Stimulated activated CD8-positive, alpha-beta memory T cell treated with anti-CD3 and anti-CD28 coated beads, Interleukin-15, amount 100 ng/mL, for 4 hours (primary cell): Measurements from ENCODE around the gene TAX1BP3.

ENCODE experiments used
- DNase-seq, 2 donors: peaks; one replicate each; pipeline ENCODE4 v3.0.0-alpha.2; 2020; ENCODE audit warnings: low read depth in 2 of 2

The TAX1BP3 gene

GRCh38 chr17:3688027-3688553 lies 19.7 kb upstream of the TAX1BP3 start:
- no peak for DNase-seq

GRCh38 chr17:3685174-3685573 lies 16.8 kb upstream of the TAX1BP3 start:
- DNase-seq, result no peak

GRCh38 chr17:3683054-3683511 lies 14.7 kb upstream of the TAX1BP3 start:
- no peak for DNase-seq

- no peak for DNase-seq
These were observed 13.7 kb upstream of the TAX1BP3 start for GRCh38 chr17:3682033-3682432.

GRCh38 chr17:3681565-3681964 lies 13.2 kb upstream of the TAX1BP3 start:
- no peak for DNase-seq

GRCh38 chr17:3681057-3681456 lies 12.7 kb upstream of the TAX1BP3 start:
- DNase-seq, result no peak

GRCh38 chr17:3679531-3680126 lies 11.3 kb upstream of the TAX1BP3 start:
- no peak for DNase-seq

GRCh38 chr17:3678821-3679530 lies 10.6 kb upstream of the TAX1BP3 start:
- DNase-seq, result no peak

GRCh38 chr17:3678095-3678820 lies 9.9 kb upstream of the TAX1BP3 start:
- no peak for DNase-seq

GRCh38 chr17:3675886-3676285 lies 7.5 kb upstream of the TAX1BP3 start:
- no peak for DNase-seq

- DNase-seq, result no peak
These were observed 4.2 kb upstream of the TAX1BP3 start for GRCh38 chr17:3672571-3672970.

- DNase-seq, result no peak
These were observed 1.2 kb upstream of the TAX1BP3 start for GRCh38 chr17:3669548-3669947.

GRCh38 chr17:3669085-3669347 lies 638 bp upstream of the TAX1BP3 start:
- DNase-seq, result no peak

GRCh38 chr17:3667366-3668278 lies 756 bp downstream of the TAX1BP3 start:
- DNase-seq, result no peak

GRCh38 chr17:3666516-3666915 lies 1.9 kb downstream of the TAX1BP3 start:
- no peak for DNase-seq

GRCh38 chr17:3665834-3666233 lies 2.5 kb downstream of the TAX1BP3 start:
- DNase-seq, result no peak

GRCh38 chr17:3663102-3664011 lies 5.0 kb downstream of the TAX1BP3 start:
- no peak for DNase-seq

- DNase-seq, result no peak
These were observed 8.0 kb downstream of the TAX1BP3 start for GRCh38 chr17:3660311-3660891.

- DNase-seq, result no peak
These were observed 8.8 kb downstream of the TAX1BP3 start for GRCh38 chr17:3659541-3660111.
